Measurements from ENCODE around the gene ADAMTS3.
"Not testable (repeated sequence)": the region's sequence is repeated elsewhere in the genome, so short reads cannot be mapped to it uniquely, and the experiment has no call there.

The ADAMTS3 gene

GRCh38 chr4:72467633-72468032 lies 101.4 kb downstream of the ADAMTS3 start:
- no peak for FAIRE-seq

GRCh38 chr4:72463724-72464123 lies 105.3 kb downstream of the ADAMTS3 start:
- no peak for FAIRE-seq

GRCh38 chr4:72457158-72457557 lies 111.9 kb downstream of the ADAMTS3 start:
- no peak for FAIRE-seq

GRCh38 chr4:72451349-72451748 lies 117.7 kb downstream of the ADAMTS3 start:
- FAIRE-seq = no peak

- FAIRE-seq = no peak
Observed at GRCh38 chr4:72449705-72450104, 119.3 kb downstream of the ADAMTS3 start.

GRCh38 chr4:72448231-72448630 lies 120.8 kb downstream of the ADAMTS3 start:
- no peak for FAIRE-seq

- no peak for FAIRE-seq
Observed at GRCh38 chr4:72446353-72447055, 122.5 kb downstream of the ADAMTS3 start.

GRCh38 chr4:72444092-72444491 lies 124.9 kb downstream of the ADAMTS3 start:
- no peak for FAIRE-seq

GRCh38 chr4:72442715-72443114 lies 126.3 kb downstream of the ADAMTS3 start:
- FAIRE-seq = no peak

GRCh38 chr4:72442147-72442546 lies 126.9 kb downstream of the ADAMTS3 start:
- FAIRE-seq = no peak

GRCh38 chr4:72440386-72440785 lies 128.6 kb downstream of the ADAMTS3 start:
- no peak for FAIRE-seq

- FAIRE-seq = no peak
Observed at GRCh38 chr4:72432975-72433374, 136.0 kb downstream of the ADAMTS3 start.

GRCh38 chr4:72432282-72432681 lies 136.7 kb downstream of the ADAMTS3 start:
- no peak for FAIRE-seq

GRCh38 chr4:72430988-72431387 lies 138.0 kb downstream of the ADAMTS3 start:
- no peak for FAIRE-seq

- no peak for FAIRE-seq
Observed at GRCh38 chr4:72430050-72430449, 139.0 kb downstream of the ADAMTS3 start.

- no peak for FAIRE-seq
Observed at GRCh38 chr4:72429397-72429889, 139.6 kb downstream of the ADAMTS3 start.

GRCh38 chr4:72427057-72427456 lies 142.0 kb downstream of the ADAMTS3 start:
- FAIRE-seq = no peak

- not testable (repeated sequence) for FAIRE-seq
Observed at GRCh38 chr4:72425908-72426307, 143.1 kb downstream of the ADAMTS3 start.

GRCh38 chr4:72424006-72424405 lies 145.0 kb downstream of the ADAMTS3 start:
- FAIRE-seq = no peak

- no peak for FAIRE-seq
Observed at GRCh38 chr4:72422416-72422815, 146.6 kb downstream of the ADAMTS3 start.

GRCh38 chr4:72418458-72418857 lies 150.6 kb downstream of the ADAMTS3 start:
- no peak for FAIRE-seq

GRCh38 chr4:72410158-72410557 lies 158.9 kb downstream of the ADAMTS3 start:
- FAIRE-seq = no peak

GRCh38 chr4:72408568-72408967 lies 160.5 kb downstream of the ADAMTS3 start:
- no peak for FAIRE-seq

GRCh38 chr4:72405417-72405816 lies 163.6 kb downstream of the ADAMTS3 start:
- FAIRE-seq = no peak

- no peak for FAIRE-seq
Observed at GRCh38 chr4:72397314-72397713, 171.7 kb downstream of the ADAMTS3 start.

Measured in A204.1 (cell line).